Measurements from ENCODE around the gene TDRD7.
"Not testable (repeated sequence)": the region's sequence is repeated elsewhere in the genome, so short reads cannot be mapped to it uniquely, and the experiment has no call there.

TDRD7 gene

DNA sequence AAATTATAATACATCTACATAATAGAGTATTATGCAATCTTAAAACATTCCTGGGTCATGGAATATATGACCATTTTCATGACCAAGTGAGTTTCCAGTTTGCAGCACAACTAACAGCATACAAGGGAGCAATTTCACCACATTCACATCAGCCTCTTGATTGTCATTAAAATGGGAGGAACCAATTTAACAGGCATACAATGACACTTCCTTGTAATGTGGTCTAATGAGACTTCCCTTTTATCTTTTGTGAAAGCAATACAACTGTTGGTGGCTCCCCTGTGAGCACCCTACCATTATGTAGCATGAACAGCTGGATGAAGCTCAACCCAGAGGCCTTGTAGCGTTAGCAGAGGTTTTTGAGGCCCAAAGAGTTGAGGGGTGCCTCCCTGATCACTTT lies 76.0 kb downstream of the TDRD7 start:
- Histone ChIP-seq H2AFZ (ENCODE audit: low read length) (no peak overlapping the region), H3K14ac (ENCODE audit: low read length) (no peak overlapping the region), H3K4me3 (ENCODE audit: low read length in 2 of 2) (no peak overlapping the region), H3K9me3 (replicated peaks in 1 of 2; ENCODE audit: control insufficient read depth in 2 of 2, insufficient read depth in 1 of 2, low read depth in 1 of 2, low read length in 2 of 2) (peaks cover 0 to 2% of the 10 kb centered on the region in 2 donors), H3K27ac (replicated peaks; ENCODE audit: low read length) (no peak overlapping the region), H2BK120ac (ENCODE audit: low read depth, low read length) (no peak overlapping the region), H3K4me2 (ENCODE audit: insufficient read depth, low read length, poor library complexity, severe bottlenecking) (no peak overlapping the region), H2BK5ac (ENCODE audit: low read length) (no peak overlapping the region), H3K79me1 (ENCODE audit: low read depth, low read length) (no peaks in the 10 kb centered on the region), H3K23ac (ENCODE audit: low read depth, low read length, poor library complexity) (no peak overlapping the region), H3K9ac (ENCODE audit: low read depth, low read length, poor library complexity) (no peak overlapping the region), H3K4ac (ENCODE audit: low read length) (no peak overlapping the region), H2AK5ac (ENCODE audit: low read depth, low read length) (no peak overlapping the region), H4K91ac (ENCODE audit: low read depth, low read length, poor library complexity) (no peak overlapping the region), H3K4me1 (ENCODE audit: control insufficient read depth in 2 of 2, insufficient read depth in 1 of 2, low read depth in 1 of 2, low read length in 2 of 2) (no peaks in the 10 kb centered on the region), H2BK12ac (ENCODE audit: low read length) (no peak overlapping the region), H4K8ac (ENCODE audit: low read depth, low read length) (no peak overlapping the region), H3K27me3 (ENCODE audit: control insufficient read depth in 3 of 3, insufficient read depth in 3 of 3, low read depth in 1 of 3, low read length in 3 of 3) (peaks cover 0 to 2% (median 0%) of the 10 kb centered on the region in 3 experiments), H2BK15ac (ENCODE audit: low read length) (no peak overlapping the region), H3K36me3 (replicated peaks in 1 of 2; ENCODE audit: control insufficient read depth in 2 of 2, insufficient read depth in 2 of 2, low read length in 2 of 2) (no peaks in the 10 kb centered on the region), H3K18ac (ENCODE audit: low read length) (no peak overlapping the region)
- no peak for DNase-seq (ENCODE audit: low spot score)
- WGBS, 2 donors (ENCODE audit: extremely low coverage in 2 of 2, insufficient read length in 2 of 2, insufficient replicate concordance in 1 of 2): no CpG with 5 or more reads among the region's 1 CpG

DNA sequence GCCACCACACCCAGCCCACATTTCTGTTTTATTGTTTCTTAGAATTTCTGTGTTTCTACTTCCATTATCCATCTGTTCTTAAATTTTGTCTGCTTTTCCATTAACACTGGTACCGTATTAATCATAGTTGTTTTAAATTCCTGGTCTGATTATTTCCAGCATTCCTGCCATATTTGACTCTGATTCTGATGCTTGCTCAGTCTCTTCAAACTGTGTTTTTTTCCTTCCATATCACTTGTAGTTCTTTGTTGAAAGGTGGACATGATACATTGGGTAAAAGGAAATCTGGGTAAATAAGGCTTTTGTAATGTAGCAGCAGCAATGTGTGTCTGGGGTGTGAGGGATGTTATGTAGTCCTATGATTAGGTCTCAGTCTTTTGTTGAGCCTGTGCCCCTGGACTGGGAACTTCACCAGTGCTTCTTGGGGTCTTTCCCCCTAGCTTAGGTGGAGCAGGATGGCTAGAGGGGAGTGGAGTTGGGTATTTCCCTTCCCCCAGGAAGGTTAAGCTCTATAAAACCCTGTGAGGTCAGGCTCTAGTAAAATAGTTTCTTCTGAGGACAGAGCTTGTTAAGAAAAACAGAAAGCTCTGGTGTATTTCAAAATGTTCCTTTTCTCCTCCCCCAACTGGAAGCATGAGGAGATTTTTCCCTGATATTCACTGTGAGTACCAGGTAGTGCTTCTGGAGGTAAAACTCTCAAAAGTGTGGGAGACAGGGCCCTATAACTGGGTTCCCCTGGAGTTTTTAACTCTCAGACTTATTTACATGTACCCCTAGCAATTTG lies 79.5 kb downstream of the TDRD7 start:
- Histone ChIP-seq H3K18ac (ENCODE audit: low read length) (no peak overlapping the region), H3K79me1 (ENCODE audit: low read depth, low read length) (no peaks in the 10 kb centered on the region), H3K4ac (ENCODE audit: low read length) (no peak overlapping the region), H2BK120ac (ENCODE audit: low read depth, low read length) (no peak overlapping the region), H3K4me1 (ENCODE audit: control insufficient read depth in 2 of 2, insufficient read depth in 1 of 2, low read depth in 1 of 2, low read length in 2 of 2) (no peaks in the 10 kb centered on the region), H3K4me2 (ENCODE audit: insufficient read depth, low read length, poor library complexity, severe bottlenecking) (no peak overlapping the region), H4K8ac (ENCODE audit: low read depth, low read length) (no peak overlapping the region), H3K9me3 (replicated peaks in 1 of 2; ENCODE audit: control insufficient read depth in 2 of 2, insufficient read depth in 1 of 2, low read depth in 1 of 2, low read length in 2 of 2) (no peaks in the 10 kb centered on the region), H2AK5ac (ENCODE audit: low read depth, low read length) (no peak overlapping the region), H4K91ac (ENCODE audit: low read depth, low read length, poor library complexity) (no peak overlapping the region), H3K4me3 (ENCODE audit: low read length in 2 of 2) (no peak overlapping the region), H2BK12ac (ENCODE audit: low read length) (no peak overlapping the region), H2AFZ (ENCODE audit: low read length) (no peak overlapping the region), H2BK15ac (ENCODE audit: low read length) (no peak overlapping the region), H3K9ac (ENCODE audit: low read depth, low read length, poor library complexity) (no peak overlapping the region), H3K27me3 (ENCODE audit: control insufficient read depth in 3 of 3, insufficient read depth in 3 of 3, low read depth in 1 of 3, low read length in 3 of 3) (peaks cover 0 to 4% (median 0%) of the 10 kb centered on the region in 3 experiments), H3K36me3 (replicated peaks in 1 of 2; ENCODE audit: control insufficient read depth in 2 of 2, insufficient read depth in 2 of 2, low read length in 2 of 2) (no peaks in the 10 kb centered on the region), H3K23ac (ENCODE audit: low read depth, low read length, poor library complexity) (no peak overlapping the region), H3K14ac (ENCODE audit: low read length) (no peak overlapping the region), H3K27ac (replicated peaks; ENCODE audit: low read length) (no peak overlapping the region), H2BK5ac (ENCODE audit: low read length) (no peak overlapping the region)
- no peak for DNase-seq (ENCODE audit: low spot score)
- no CpG with 5 or more reads among the region's 1 CpG for WGBS, 2 donors (ENCODE audit: extremely low coverage in 2 of 2, insufficient read length in 2 of 2, insufficient replicate concordance in 1 of 2)

DNA sequence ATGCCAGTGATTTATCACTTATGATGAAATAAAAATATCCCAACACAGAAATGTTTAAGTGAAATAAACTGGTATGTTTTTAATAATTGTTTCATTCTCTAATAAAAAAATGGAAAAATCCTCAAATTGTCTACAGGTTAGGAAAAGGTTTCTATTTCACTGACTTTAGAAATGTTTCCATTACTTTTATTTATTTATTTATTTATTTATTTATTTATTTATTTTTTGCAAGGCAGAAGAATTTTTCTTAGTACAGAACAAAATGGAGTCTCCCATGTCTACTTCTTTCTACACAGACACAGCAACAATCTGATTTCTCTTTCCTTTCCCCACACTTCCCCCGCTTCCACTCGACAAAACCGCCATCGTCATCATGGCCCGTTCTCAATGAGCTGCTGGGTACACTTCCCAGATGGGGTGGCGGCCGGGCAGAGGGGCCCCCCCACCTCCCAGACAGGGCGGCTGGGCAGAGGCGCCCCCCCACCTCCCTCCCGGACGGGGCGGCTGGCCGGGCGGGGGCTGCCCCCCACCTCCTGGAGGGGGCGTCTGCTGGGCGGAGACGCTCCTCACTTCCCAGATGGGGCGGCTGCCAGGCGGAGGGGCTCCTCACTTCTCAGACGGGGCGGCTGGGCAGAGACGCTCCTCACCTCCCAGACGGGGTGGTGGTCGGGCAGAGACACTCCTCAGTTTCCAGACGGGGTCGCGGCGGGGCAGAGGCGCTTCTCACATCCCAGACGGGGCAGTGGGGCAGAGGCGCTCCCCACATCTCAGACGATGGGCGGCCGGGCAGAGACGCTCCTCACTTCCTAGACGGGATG lies 85.9 kb downstream of the TDRD7 start:
- WGBS, 2 donors (ENCODE audit: extremely low coverage in 2 of 2, insufficient read length in 2 of 2, insufficient replicate concordance in 1 of 2): 100% methylated on average over 2 of the region's 36 CpGs
- H2AK5ac ChIP-seq (ENCODE audit: low read depth, low read length); H2BK5ac ChIP-seq (ENCODE audit: low read length); H3K9ac ChIP-seq (ENCODE audit: low read depth, low read length, poor library complexity); H3K23ac ChIP-seq (ENCODE audit: low read depth, low read length, poor library complexity); H3K27ac ChIP-seq (replicated peaks; ENCODE audit: low read length); DNase-seq (ENCODE audit: low spot score); H2AFZ ChIP-seq (ENCODE audit: low read length); H4K8ac ChIP-seq (ENCODE audit: low read depth, low read length); H3K14ac ChIP-seq (ENCODE audit: low read length); H3K4ac ChIP-seq (ENCODE audit: low read length); H3K79me1 ChIP-seq (ENCODE audit: low read depth, low read length); H3K4me3 ChIP-seq (ENCODE audit: low read length in 2 of 2); H3K4me2 ChIP-seq (ENCODE audit: insufficient read depth, low read length, poor library complexity, severe bottlenecking); H3K4me1 ChIP-seq (ENCODE audit: control insufficient read depth in 2 of 2, insufficient read depth in 1 of 2, low read depth in 1 of 2, low read length in 2 of 2); H3K9me3 ChIP-seq (replicated peaks in 1 of 2; ENCODE audit: control insufficient read depth in 2 of 2, insufficient read depth in 1 of 2, low read depth in 1 of 2, low read length in 2 of 2); H3K18ac ChIP-seq (ENCODE audit: low read length); H2BK15ac ChIP-seq (ENCODE audit: low read length); H3K36me3 ChIP-seq (replicated peaks in 1 of 2; ENCODE audit: control insufficient read depth in 2 of 2, insufficient read depth in 2 of 2, low read length in 2 of 2); H4K91ac ChIP-seq (ENCODE audit: low read depth, low read length, poor library complexity); H2BK120ac ChIP-seq (ENCODE audit: low read depth, low read length); H2BK12ac ChIP-seq (ENCODE audit: low read length): not testable (repeated sequence)
- peaks cover 12 to 38% (median 22%) of the 10 kb centered on the region in 3 experiments for H3K27me3 ChIP-seq (ENCODE audit: control insufficient read depth in 3 of 3, insufficient read depth in 3 of 3, low read depth in 1 of 3, low read length in 3 of 3)

DNA sequence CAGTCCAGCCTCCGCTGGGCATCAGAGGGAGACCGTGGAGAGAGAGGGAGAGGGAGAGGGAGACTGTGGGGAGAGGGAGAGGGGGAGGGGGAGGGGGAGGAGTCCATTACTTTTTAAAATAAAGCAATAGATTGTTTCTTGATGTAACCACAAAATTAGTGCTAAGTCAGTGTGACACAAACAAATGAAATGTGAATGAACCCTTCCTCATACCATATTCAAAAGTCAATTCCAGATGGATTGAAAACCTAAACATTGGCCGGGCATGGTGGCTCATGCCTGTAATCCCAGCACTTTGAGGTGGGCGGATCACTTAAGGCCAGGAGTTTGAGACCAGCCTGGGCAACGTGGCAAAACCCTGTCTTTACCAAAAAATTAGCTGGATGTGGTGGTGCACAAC lies 87.0 kb downstream of the TDRD7 start:
- not testable (repeated sequence) for H3K79me1 ChIP-seq (ENCODE audit: low read depth, low read length); H2BK15ac ChIP-seq (ENCODE audit: low read length); H3K4me1 ChIP-seq (ENCODE audit: control insufficient read depth in 2 of 2, insufficient read depth in 1 of 2, low read depth in 1 of 2, low read length in 2 of 2); H4K8ac ChIP-seq (ENCODE audit: low read depth, low read length); H3K18ac ChIP-seq (ENCODE audit: low read length); H2BK5ac ChIP-seq (ENCODE audit: low read length); H3K23ac ChIP-seq (ENCODE audit: low read depth, low read length, poor library complexity); H3K9me3 ChIP-seq (replicated peaks in 1 of 2; ENCODE audit: control insufficient read depth in 2 of 2, insufficient read depth in 1 of 2, low read depth in 1 of 2, low read length in 2 of 2); H2BK12ac ChIP-seq (ENCODE audit: low read length); H3K9ac ChIP-seq (ENCODE audit: low read depth, low read length, poor library complexity); H2AFZ ChIP-seq (ENCODE audit: low read length); H3K4ac ChIP-seq (ENCODE audit: low read length); H3K27ac ChIP-seq (replicated peaks; ENCODE audit: low read length); H3K36me3 ChIP-seq (replicated peaks in 1 of 2; ENCODE audit: control insufficient read depth in 2 of 2, insufficient read depth in 2 of 2, low read length in 2 of 2); H2BK120ac ChIP-seq (ENCODE audit: low read depth, low read length); H3K14ac ChIP-seq (ENCODE audit: low read length); H3K4me3 ChIP-seq (ENCODE audit: low read length in 2 of 2); H2AK5ac ChIP-seq (ENCODE audit: low read depth, low read length); DNase-seq (ENCODE audit: low spot score); H4K91ac ChIP-seq (ENCODE audit: low read depth, low read length, poor library complexity); H3K4me2 ChIP-seq (ENCODE audit: insufficient read depth, low read length, poor library complexity, severe bottlenecking)
- WGBS, 2 donors (ENCODE audit: extremely low coverage in 2 of 2, insufficient read length in 2 of 2, insufficient replicate concordance in 1 of 2): no CpG with 5 or more reads among the region's 5 CpGs
- H3K27me3 ChIP-seq (ENCODE audit: control insufficient read depth in 3 of 3, insufficient read depth in 3 of 3, low read depth in 1 of 3, low read length in 3 of 3): peaks cover 15 to 49% (median 33%) of the 10 kb centered on the region in 3 experiments
